ENCODE data around the gene VWA8. TPM values are rescaled to one million over a fixed set of nuclear protein-coding genes. Genes with fewer than 3 reads are reported as not detected.
A peak's percentile ranks its signal among the peaks of the same experiment; 100 is the strongest.

Gene VWA8
- polyA plus RNA-seq, 3 donors: 2.0 to 4.4 (median 3.4) TPM

DNA sequence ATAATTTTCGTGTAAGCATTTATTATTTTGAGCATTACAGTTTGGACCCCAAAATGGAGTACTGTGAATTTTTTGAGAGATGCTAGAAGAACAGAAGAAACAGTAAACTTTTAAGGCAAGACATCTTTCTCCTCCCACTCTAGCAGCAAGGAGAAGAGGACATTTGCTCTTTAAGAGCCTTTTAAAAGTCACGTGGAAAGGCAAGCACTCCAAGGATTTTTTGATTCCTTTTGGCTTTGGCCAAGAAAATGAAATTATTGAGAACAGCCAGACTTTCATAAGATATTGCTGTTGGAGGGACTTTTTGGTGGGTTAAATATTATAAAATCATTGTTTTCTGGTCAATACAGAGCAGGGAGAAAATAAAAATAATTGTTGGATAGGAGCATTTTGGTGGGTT lies 393.5 kb downstream of the VWA8 start:
- Histone ChIP-seq H2AFZ (ENCODE audit: insufficient read depth, low read depth, low read length, poor library complexity, severe bottlenecking) (no peak overlapping the region), H3K79me2 (ENCODE audit: insufficient read depth, low read length) (no peaks in the 10 kb centered on the region), H3K9ac (ENCODE audit: insufficient read depth, low read length, poor library complexity, severe bottlenecking) (no peak overlapping the region), H3K9me3 (replicated peaks in 1 of 2; ENCODE audit: control insufficient read depth in 1 of 2, insufficient read depth in 1 of 2, low read length in 2 of 2) (no peaks in the 10 kb centered on the region), H3K4me1 (ENCODE audit: control insufficient read depth in 1 of 2, insufficient read depth in 2 of 2, low read length in 2 of 2) (no peaks in the 10 kb centered on the region), H3K4me2 (replicated peaks; ENCODE audit: extremely low read depth, low read length, poor library complexity, severe bottlenecking) (no peak overlapping the region), H3K4me3 (replicated peaks in 1 of 3; ENCODE audit: low read depth in 2 of 3, low read length in 3 of 3) (no peak overlapping the region), H3K36me3 (replicated peaks in 1 of 2; ENCODE audit: control insufficient read depth in 1 of 2, insufficient read depth in 2 of 2, low read length in 2 of 2) (peaks cover 0 to 5% of the 10 kb centered on the region in 2 donors), H3K27ac (ENCODE audit: low read depth in 1 of 2, low read length in 2 of 2) (no peak overlapping the region), H3K27me3 (ENCODE audit: control insufficient read depth in 2 of 2, insufficient read depth in 2 of 2, low read length in 2 of 2) (no peaks in the 10 kb centered on the region), H4K20me1 (ENCODE audit: insufficient read depth, low read length) (no peaks in the 10 kb centered on the region)
- Mint-ChIP-seq H3K4me1 (peaks cover 4% of the 10 kb centered on the region), H3K27me3 (ENCODE audit: low read depth in 3 of 3) (no peaks in the 10 kb centered on the region), H3K27ac (no peak overlapping the region), H3K36me3 (peaks cover 13 to 16% of the 10 kb centered on the region in 2 donors), H3K9me3 (peaks cover 0 to 7% (median 4%) of the 10 kb centered on the region in 7 donors), H3K4me3 (no peak overlapping the region)
- DNase-seq: no peak
- TF ChIP-seq, protein P1, sequence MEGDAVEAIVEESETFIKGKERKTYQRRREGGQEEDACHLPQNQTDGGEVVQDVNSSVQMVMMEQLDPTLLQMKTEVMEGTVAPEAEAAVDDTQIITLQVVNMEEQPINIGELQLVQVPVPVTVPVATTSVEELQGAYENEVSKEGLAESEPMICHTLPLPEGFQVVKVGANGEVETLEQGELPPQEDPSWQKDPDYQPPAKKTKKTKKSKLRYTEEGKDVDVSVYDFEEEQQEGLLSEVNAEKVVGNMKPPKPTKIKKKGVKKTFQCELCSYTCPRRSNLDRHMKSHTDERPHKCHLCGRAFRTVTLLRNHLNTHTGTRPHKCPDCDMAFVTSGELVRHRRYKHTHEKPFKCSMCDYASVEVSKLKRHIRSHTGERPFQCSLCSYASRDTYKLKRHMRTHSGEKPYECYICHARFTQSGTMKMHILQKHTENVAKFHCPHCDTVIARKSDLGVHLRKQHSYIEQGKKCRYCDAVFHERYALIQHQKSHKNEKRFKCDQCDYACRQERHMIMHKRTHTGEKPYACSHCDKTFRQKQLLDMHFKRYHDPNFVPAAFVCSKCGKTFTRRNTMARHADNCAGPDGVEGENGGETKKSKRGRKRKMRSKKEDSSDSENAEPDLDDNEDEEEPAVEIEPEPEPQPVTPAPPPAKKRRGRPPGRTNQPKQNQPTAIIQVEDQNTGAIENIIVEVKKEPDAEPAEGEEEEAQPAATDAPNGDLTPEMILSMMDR (IDR thresholded peaks at IDR 0.05): no peak
- intact Hi-C loops (cut with micrococcal nuclease): no loop called here
- WGBS (ENCODE audit: insufficient coverage): no CpG with 5 or more reads among the region's 2 CpGs

DNA sequence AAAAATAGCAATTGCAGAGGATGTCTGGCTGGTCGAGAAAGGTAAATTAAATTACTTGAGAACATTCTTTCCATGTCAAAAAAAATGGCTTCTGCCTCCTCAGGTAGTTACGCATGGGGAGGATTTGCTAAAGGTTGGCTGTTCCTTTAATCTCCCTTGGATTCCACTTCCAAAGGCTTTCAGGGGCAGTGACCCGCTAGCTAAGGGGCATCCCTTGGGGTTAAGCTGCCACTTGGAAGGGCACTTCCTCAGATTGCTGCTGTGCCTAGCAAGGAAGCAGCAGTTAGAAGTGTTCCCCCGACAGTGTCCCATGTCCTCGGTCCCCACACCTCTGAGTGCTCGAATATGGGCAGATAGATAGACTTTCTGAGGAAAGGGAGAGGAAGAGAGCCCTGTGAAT lies 395.1 kb downstream of the VWA8 start:
- Histone ChIP-seq H3K27me3 (ENCODE audit: control insufficient read depth in 2 of 2, insufficient read depth in 2 of 2, low read length in 2 of 2) (no peaks in the 10 kb centered on the region), H3K9me3 (replicated peaks in 1 of 2; ENCODE audit: control insufficient read depth in 1 of 2, insufficient read depth in 1 of 2, low read length in 2 of 2) (no peaks in the 10 kb centered on the region), H3K4me2 (replicated peaks; ENCODE audit: extremely low read depth, low read length, poor library complexity, severe bottlenecking) (no peak overlapping the region), H2AFZ (ENCODE audit: insufficient read depth, low read depth, low read length, poor library complexity, severe bottlenecking) (no peak overlapping the region), H4K20me1 (ENCODE audit: insufficient read depth, low read length) (no peaks in the 10 kb centered on the region), H3K4me1 (ENCODE audit: control insufficient read depth in 1 of 2, insufficient read depth in 2 of 2, low read length in 2 of 2) (no peaks in the 10 kb centered on the region), H3K36me3 (replicated peaks in 1 of 2; ENCODE audit: control insufficient read depth in 1 of 2, insufficient read depth in 2 of 2, low read length in 2 of 2) (peaks cover 0 to 5% of the 10 kb centered on the region in 2 donors), H3K4me3 (replicated peaks in 1 of 3; ENCODE audit: low read depth in 2 of 3, low read length in 3 of 3) (no peak overlapping the region), H3K27ac (ENCODE audit: low read depth in 1 of 2, low read length in 2 of 2) (no peak overlapping the region), H3K9ac (ENCODE audit: insufficient read depth, low read length, poor library complexity, severe bottlenecking) (no peak overlapping the region), H3K79me2 (ENCODE audit: insufficient read depth, low read length) (no peaks in the 10 kb centered on the region)
- H3K36me3 Mint-ChIP-seq: peaks cover 13 to 16% of the 10 kb centered on the region in 2 donors
- no peak overlapping the region for H3K4me3 Mint-ChIP-seq
- TF ChIP-seq, protein P1 (IDR thresholded peaks at IDR 0.05): no peak
- H3K27ac Mint-ChIP-seq: peak overlapping the region in 2 of 7 donors; percentile 1 to 52
- intact Hi-C loops (cut with micrococcal nuclease): no loop called here
- H3K9me3 Mint-ChIP-seq: no peaks in the 10 kb centered on the region
- WGBS (ENCODE audit: insufficient coverage): 96% methylated on average over 4 of the region's 6 CpGs
- peaks cover 8% of the 10 kb centered on the region for H3K4me1 Mint-ChIP-seq
- H3K27me3 Mint-ChIP-seq (ENCODE audit: low read depth in 3 of 3): no peaks in the 10 kb centered on the region
- no peak for DNase-seq
